Activated CD8-positive, alpha-beta memory T cell treated with anti-CD3 and anti-CD28 coated beads, Interleukin-2, amount 50 U/mL, for 4 hours (primary cell): Measurements from ENCODE around the gene THRB.

ENCODE experiments used
- DNase-seq: peaks from one replicate; pipeline ENCODE4 v3.0.0-alpha.2; 2020

Gene THRB

GRCh38 chr3:24067483-24067882 is 427.2 kb downstream of the THRB start:
- no peak for DNase-seq
